Ishikawa (cell line): ENCODE results near the gene MRPL21.

Experiments used
- CEBPB ChIP-seq: IDR thresholded peaks from 2 replicates; pipeline ENCODE4 v1.6.1; 2012
- CREB1 ChIP-seq: IDR thresholded peaks from 2 replicates; pipeline ENCODE4 v1.6.1; 2012; ENCODE audit warnings: low read depth
- EGR1 ChIP-seq: IDR thresholded peaks from 2 replicates; pipeline ENCODE4 v1.6.1; 2012
- EP300 ChIP-seq: IDR thresholded peaks from 2 replicates; pipeline ENCODE4 v1.6.1; 2012; ENCODE audit warnings: borderline replicate concordance
- FOXM1 ChIP-seq: IDR thresholded peaks from 2 replicates; pipeline ENCODE4 v1.6.1; 2012; ENCODE audit warnings: low read depth, borderline replicate concordance
- NFIC ChIP-seq: IDR thresholded peaks from 2 replicates; pipeline ENCODE4 v1.6.1; 2012
- RAD21 ChIP-seq: IDR thresholded peaks from 2 replicates; pipeline ENCODE4 v1.6.1; 2012; ENCODE audit warnings: low read depth
- TAF1 ChIP-seq: IDR thresholded peaks from 2 replicates; pipeline ENCODE4 v1.6.1; 2012; ENCODE audit warnings: low read depth, mild to moderate bottlenecking
- TCF12 ChIP-seq: IDR thresholded peaks from 2 replicates; pipeline ENCODE4 v1.6.1; 2012; ENCODE audit warnings: low read depth
- TEAD4 ChIP-seq: IDR thresholded peaks from 2 replicates; pipeline ENCODE4 v1.6.1; 2012
- YY1 ChIP-seq: IDR thresholded peaks from 2 replicates; pipeline ENCODE4 v1.6.1; 2012; ENCODE audit warnings: low read depth
- ZBTB7A ChIP-seq: IDR thresholded peaks from 2 replicates; pipeline ENCODE4 v1.6.1; 2012; ENCODE audit warnings: low read depth
- TF ChIP-seq, protein P1 (sequence below): IDR thresholded peaks from 2 replicates; pipeline ENCODE4 v1.6.1; 2012; ENCODE audit warnings: low read depth, mild to moderate bottlenecking
- TF ChIP-seq, protein P2 (sequence below): IDR thresholded peaks from 2 replicates; pipeline ENCODE4 v1.6.1; 2012
- TF ChIP-seq, protein P3 (sequence below): IDR thresholded peaks from 2 replicates; pipeline ENCODE4 v1.6.1; 2012

Gene MRPL21

DNA sequence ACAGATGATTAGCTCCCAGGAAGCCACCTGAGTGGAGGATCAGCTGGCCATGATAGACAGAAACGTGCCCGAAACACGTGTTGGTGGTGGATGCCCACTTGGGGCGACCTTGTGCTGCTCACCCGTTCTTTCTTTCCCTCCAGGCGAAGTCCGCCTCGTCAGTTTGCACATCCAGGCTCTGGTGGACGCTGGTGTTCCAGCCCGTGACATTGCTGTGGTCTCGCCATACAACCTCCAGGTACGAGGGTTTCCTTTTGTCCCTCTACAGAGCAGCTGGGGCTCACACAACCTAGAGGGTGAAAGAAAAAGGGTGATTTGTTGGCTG, 30.7 kb upstream of the MRPL21 start:
- no peak for TF ChIP-seq TCF12
- no peak for TF ChIP-seq TAF1
- TF ChIP-seq, protein P1, sequence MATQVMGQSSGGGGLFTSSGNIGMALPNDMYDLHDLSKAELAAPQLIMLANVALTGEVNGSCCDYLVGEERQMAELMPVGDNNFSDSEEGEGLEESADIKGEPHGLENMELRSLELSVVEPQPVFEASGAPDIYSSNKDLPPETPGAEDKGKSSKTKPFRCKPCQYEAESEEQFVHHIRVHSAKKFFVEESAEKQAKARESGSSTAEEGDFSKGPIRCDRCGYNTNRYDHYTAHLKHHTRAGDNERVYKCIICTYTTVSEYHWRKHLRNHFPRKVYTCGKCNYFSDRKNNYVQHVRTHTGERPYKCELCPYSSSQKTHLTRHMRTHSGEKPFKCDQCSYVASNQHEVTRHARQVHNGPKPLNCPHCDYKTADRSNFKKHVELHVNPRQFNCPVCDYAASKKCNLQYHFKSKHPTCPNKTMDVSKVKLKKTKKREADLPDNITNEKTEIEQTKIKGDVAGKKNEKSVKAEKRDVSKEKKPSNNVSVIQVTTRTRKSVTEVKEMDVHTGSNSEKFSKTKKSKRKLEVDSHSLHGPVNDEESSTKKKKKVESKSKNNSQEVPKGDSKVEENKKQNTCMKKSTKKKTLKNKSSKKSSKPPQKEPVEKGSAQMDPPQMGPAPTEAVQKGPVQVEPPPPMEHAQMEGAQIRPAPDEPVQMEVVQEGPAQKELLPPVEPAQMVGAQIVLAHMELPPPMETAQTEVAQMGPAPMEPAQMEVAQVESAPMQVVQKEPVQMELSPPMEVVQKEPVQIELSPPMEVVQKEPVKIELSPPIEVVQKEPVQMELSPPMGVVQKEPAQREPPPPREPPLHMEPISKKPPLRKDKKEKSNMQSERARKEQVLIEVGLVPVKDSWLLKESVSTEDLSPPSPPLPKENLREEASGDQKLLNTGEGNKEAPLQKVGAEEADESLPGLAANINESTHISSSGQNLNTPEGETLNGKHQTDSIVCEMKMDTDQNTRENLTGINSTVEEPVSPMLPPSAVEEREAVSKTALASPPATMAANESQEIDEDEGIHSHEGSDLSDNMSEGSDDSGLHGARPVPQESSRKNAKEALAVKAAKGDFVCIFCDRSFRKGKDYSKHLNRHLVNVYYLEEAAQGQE, result no peak
- no peak for TF ChIP-seq EGR1
- no peak for TF ChIP-seq CREB1
- TF ChIP-seq, protein P2, sequence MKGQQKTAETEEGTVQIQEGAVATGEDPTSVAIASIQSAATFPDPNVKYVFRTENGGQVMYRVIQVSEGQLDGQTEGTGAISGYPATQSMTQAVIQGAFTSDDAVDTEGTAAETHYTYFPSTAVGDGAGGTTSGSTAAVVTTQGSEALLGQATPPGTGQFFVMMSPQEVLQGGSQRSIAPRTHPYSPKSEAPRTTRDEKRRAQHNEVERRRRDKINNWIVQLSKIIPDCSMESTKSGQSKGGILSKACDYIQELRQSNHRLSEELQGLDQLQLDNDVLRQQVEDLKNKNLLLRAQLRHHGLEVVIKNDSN, result no peak
- TF ChIP-seq CEBPB, result no peak
- TF ChIP-seq, protein P3, sequence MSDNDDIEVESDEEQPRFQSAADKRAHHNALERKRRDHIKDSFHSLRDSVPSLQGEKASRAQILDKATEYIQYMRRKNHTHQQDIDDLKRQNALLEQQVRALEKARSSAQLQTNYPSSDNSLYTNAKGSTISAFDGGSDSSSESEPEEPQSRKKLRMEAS, result no peak
- no peak for TF ChIP-seq EP300
- no peak for TF ChIP-seq RAD21
- no peak for TF ChIP-seq TEAD4
- TF ChIP-seq ZBTB7A, result no peak
- TF ChIP-seq NFIC, result no peak
- TF ChIP-seq FOXM1, result no peak
- no peak for TF ChIP-seq YY1

DNA sequence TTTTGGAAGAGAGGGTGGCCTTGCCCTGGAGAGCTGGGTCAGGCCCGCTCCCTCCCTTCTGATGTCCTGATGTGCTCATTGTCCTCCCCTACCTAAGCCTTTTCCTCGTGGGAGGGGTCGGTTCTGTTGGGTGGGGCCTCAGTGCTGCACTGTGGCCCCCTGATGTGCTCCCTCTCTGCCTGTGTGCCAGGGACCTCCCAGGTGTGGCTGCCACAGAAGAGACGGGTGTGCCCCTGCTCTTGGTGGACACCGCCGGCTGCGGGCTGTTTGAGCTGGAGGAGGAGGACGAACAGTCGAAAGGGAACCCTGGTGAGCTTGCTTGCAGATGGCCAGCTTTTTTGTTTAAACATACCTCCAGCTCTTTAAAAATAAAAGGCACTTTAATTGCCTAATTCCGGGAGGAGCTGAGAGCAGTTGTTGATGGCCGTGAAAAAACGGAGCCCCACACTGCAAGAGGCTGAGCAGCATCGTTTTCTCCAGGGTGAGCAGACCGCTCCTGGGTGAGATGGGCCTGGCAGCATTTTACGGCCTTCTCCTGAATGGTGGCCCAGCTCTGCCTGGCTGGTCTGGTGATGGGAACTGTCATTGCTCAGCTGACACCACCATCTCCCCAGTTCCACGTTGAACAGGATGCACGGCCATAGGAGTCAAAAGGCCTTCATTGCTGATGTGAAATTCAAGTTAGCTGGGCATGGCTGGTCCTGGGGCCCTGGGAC, 30.1 kb upstream of the MRPL21 start:
- TF ChIP-seq CEBPB (no peak), ZBTB7A (no peak), TCF12 (no peak), YY1 (no peak), TEAD4 (no peak), EGR1 (no peak)
- TF ChIP-seq, protein P1, result no peak
- TF ChIP-seq, protein P2, result no peak

DNA sequence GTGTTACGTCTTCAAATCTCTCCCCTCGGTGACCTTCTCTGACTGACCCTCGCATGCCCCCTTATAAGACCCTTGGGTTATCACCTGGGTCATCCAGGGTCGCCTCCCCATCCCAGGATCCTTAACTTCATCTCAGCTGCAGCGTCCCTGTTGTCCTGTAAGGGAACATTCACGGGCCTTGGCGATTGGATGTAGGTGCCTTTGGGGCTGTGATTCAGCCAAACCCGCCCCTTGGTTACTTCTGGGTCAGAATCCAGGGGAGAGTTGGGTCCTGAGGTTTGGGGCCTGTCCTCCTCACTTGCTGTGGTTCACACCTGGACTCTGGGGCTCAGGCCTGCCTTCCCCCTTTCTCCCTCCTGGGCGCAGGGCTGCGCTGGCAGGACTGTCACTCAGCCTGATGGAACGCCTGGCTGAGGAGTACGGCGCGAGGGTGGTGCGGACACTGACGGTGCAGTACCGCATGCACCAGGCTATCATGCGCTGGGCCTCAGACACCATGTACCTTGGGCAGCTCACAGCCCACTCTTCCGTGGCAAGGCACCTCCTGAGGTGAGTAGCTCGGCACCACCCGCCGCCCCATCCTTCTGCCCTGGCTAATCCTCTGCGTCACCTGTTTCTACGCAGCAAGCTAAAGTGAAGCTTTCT, 29.4 kb upstream of the MRPL21 start:
- TF ChIP-seq ZBTB7A (no peak), CREB1 (no peak), TAF1 (no peak), FOXM1 (no peak), YY1 (no peak), CEBPB (no peak), RAD21 (no peak)
- TF ChIP-seq, protein P1, result no peak
- TF ChIP-seq, protein P3, result no peak

DNA sequence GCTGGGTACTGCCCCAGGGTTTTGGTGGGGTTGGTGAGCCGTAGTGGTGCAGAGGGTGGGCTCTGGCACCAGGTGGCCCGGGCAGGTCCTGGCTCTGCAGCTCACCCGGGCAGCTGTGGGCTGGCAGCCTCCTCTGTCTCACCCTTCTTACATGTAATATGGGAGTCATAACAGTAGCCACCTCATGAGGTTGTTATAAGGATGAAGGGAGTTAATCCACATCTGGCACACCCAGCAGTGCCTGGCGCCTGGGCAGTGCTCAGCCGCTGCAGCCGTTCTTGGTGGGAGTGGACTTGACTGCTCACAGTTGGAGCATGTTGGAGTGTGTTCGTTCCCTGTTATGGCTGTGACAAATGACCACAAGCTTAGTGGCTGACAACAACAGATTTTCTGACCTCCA, 28.7 kb upstream of the MRPL21 start:
- no peak for TF ChIP-seq CREB1
- no peak for TF ChIP-seq YY1
- TF ChIP-seq TAF1, result no peak
- TF ChIP-seq RAD21, result no peak
- no peak for TF ChIP-seq EP300
- no peak for TF ChIP-seq EGR1
- TF ChIP-seq CEBPB, result no peak
- no peak for TF ChIP-seq TCF12
- TF ChIP-seq TEAD4, result no peak
- no peak for TF ChIP-seq ZBTB7A
- TF ChIP-seq, protein P2, result no peak
- TF ChIP-seq, protein P3, result no peak
- TF ChIP-seq, protein P1, result no peak
- no peak for TF ChIP-seq NFIC
- no peak for TF ChIP-seq FOXM1
